AML-193 (cell line): ENCODE measurements around the gene RNPEP.
"Not testable (repeated sequence)": the region's sequence is repeated elsewhere in the genome, so short reads cannot be mapped to it uniquely, and the experiment has no call there.

Experiments used
- DNase-seq, 2 experiments: peaks; one replicate each; lab custom pipeline; 2025; lab: John Stamatoyannopoulos, UW

The RNPEP gene

GRCh38 chr1:201962382-201962781 is 20.1 kb upstream of the RNPEP start:
- not testable (repeated sequence) for DNase-seq

- no peak for DNase-seq
Observed at GRCh38 chr1:201964261-201964660, 18.2 kb upstream of the RNPEP start.

GRCh38 chr1:201966171-201966570 is 16.3 kb upstream of the RNPEP start:
- no peak for DNase-seq

GRCh38 chr1:201968202-201968925 is 14.1 kb upstream of the RNPEP start:
- no peak for DNase-seq

- DNase-seq: no peak
Observed at GRCh38 chr1:201970334-201971159, 11.9 kb upstream of the RNPEP start.

- peak in 1 of 2 experiments; percentile 18 for DNase-seq
Observed at GRCh38 chr1:201982082-201982622, 296 bp upstream of the RNPEP start.

- DNase-seq: no peak
Observed at GRCh38 chr1:201983380-201983805, 945 bp downstream of the RNPEP start.

GRCh38 chr1:201984446-201984845 is 2.0 kb downstream of the RNPEP start:
- no peak for DNase-seq

GRCh38 chr1:201985355-201985754 is 2.9 kb downstream of the RNPEP start:
- no peak for DNase-seq

GRCh38 chr1:201988601-201989000 is 6.2 kb downstream of the RNPEP start:
- no peak for DNase-seq

- DNase-seq: no peak
Observed at GRCh38 chr1:201989354-201990128, 7.1 kb downstream of the RNPEP start.

- DNase-seq: no peak
Observed at GRCh38 chr1:201990427-201990826, 8.0 kb downstream of the RNPEP start.

GRCh38 chr1:201999625-202000238 is 17.3 kb downstream of the RNPEP start:
- peak; percentile 58 for DNase-seq

GRCh38 chr1:202002507-202002906 is 20.1 kb downstream of the RNPEP start:
- no peak for DNase-seq

- DNase-seq: no peak
Observed at GRCh38 chr1:202004711-202005110, 22.3 kb downstream of the RNPEP start.

- no peak for DNase-seq
Observed at GRCh38 chr1:202005958-202006357, 23.5 kb downstream of the RNPEP start.

GRCh38 chr1:202007304-202007703 is 24.9 kb downstream of the RNPEP start:
- no peak for DNase-seq

- no peak for DNase-seq
Observed at GRCh38 chr1:202007805-202008489, 25.5 kb downstream of the RNPEP start.

- DNase-seq: peak; percentile 29 to 42
Observed at GRCh38 chr1:202009326-202010179, 27.1 kb downstream of the RNPEP start.
